Panc1 (cell line): ENCODE data around the gene RNF113A. TPM values are rescaled to one million over a fixed set of nuclear protein-coding genes. Genes with fewer than 3 reads are reported as not detected.

Experiments used
- ATAC-seq: fragments of 200-7000 bp; cut with Tn5 transposase; 2 replicates; pipeline ENCODE4 v1.9.1; 2020; ENCODE audit warnings: mild to moderate bottlenecking, moderate library complexity
- Bru-seq: library from RNA; stranded (reverse); fragments of 400-500 nt; gene quantifications from one replicate; lab custom pipeline; 2021; lab: Mats Ljungman, UMichigan
- BruChase-seq, 2 experiments: library from RNA; stranded (reverse); fragments of 400-500 nt; gene quantifications; one replicate each; lab custom pipeline; 2021; lab: Mats Ljungman, UMichigan
- BruUV-seq: library from RNA; stranded (reverse); fragments of 400-500 nt; replicated peaks from 2 replicates; lab custom pipeline; 2021; lab: Mats Ljungman, UMichigan
- CTCF ChIA-PET: fragments of 300-600 bp; sonication (Branson Sonifier 250); formaldehyde crosslinking; loops from one replicate; lab custom pipeline; 2022; ENCODE audit warnings: antibody characterized with exemption; lab: Charles Lee
- POLR2A ChIA-PET: fragments of 300-600 bp; sonication (Branson Sonifier 250); formaldehyde crosslinking; loops from one replicate; lab custom pipeline; 2022; ENCODE audit warnings: antibody characterized with exemption; lab: Charles Lee
- DNase-seq: peaks from one replicate; pipeline ENCODE4 v3.0.0-alpha.2; 2010; ENCODE audit warnings: low read depth, low spot score
- H3K27ac ChIP-seq: 2 replicates; pipeline ENCODE4 v1.5.1; 2011; ENCODE audit warnings: mild to moderate bottlenecking, low read length, inconsistent platforms
- H3K27me3 ChIP-seq: fragments of 200-500 bp; sonication (Bioruptor generic); 2 replicates; pipeline ENCODE4 v1.6.0; 2014; ENCODE audit warnings: low read length, inconsistent platforms; ENCODE audit not compliant: control insufficient read depth, insufficient read depth
- H3K36me3 ChIP-seq: fragments of 200-500 bp; sonication (Bioruptor generic); 2 replicates; pipeline ENCODE4 v1.5.1; 2014; ENCODE audit warnings: inconsistent platforms, mild to moderate bottlenecking, low read length, moderate library complexity; ENCODE audit not compliant: control insufficient read depth, insufficient read depth
- H3K4me1 ChIP-seq: 2 replicates; pipeline ENCODE4 v1.5.1; 2011; ENCODE audit warnings: inconsistent platforms, mild to moderate bottlenecking, low read length, moderate library complexity; ENCODE audit not compliant: control insufficient read depth, insufficient read depth
- H3K4me3 ChIP-seq, 2 experiments: 2 replicates each; pipeline ENCODE4 v1.5.1; 2011 to 2012; ENCODE audit warnings: low read depth in 2 of 2, low read length in 2 of 2, mild to moderate bottlenecking in 2 of 2, inconsistent platforms in 1 of 2, moderate library complexity in 1 of 2
- H3K9me3 ChIP-seq: fragments of 200-500 bp; sonication (Bioruptor generic); 2 replicates; pipeline ENCODE4 v1.5.1; 2014; ENCODE audit warnings: low read depth, mild to moderate bottlenecking, inconsistent platforms, low read length, moderate library complexity; ENCODE audit not compliant: control insufficient read depth, insufficient read depth
- POLR2AphosphoS5 ChIP-seq: IDR thresholded peaks from 2 replicates; pipeline ENCODE4 v1.6.1; 2012; ENCODE audit warnings: mild to moderate bottlenecking, low read depth, low read length, moderate library complexity
- SIN3A ChIP-seq: IDR thresholded peaks from 2 replicates; pipeline ENCODE4 v1.6.1; 2012; ENCODE audit warnings: low read depth, mild to moderate bottlenecking, low read length, moderate library complexity, borderline replicate concordance; ENCODE audit not compliant: insufficient read depth
- TCF7L2 ChIP-seq: IDR thresholded peaks from 2 replicates; pipeline ENCODE4 v1.6.1; 2011; ENCODE audit warnings: mild to moderate bottlenecking, low read depth, low read length, inconsistent platforms
- in situ Hi-C: cut with HindIII; loops from 2 replicates; pipeline ENCODE4 v1.10.0; 2016; ENCODE audit warnings: low sequenced_read_pairs, low pct_unique_long_range_greater_than_20kb
- intact Hi-C: fragments of 100-400 bp; cut with micrococcal nuclease; formaldehyde crosslinking; loops from one replicate; pipeline ENCODE4 v1.10.0; 2022; ENCODE audit not compliant: unreplicated experiment
- long read RNA-seq: library from polyadenylated mRNA; unstranded; transcript quantifications from one replicate; pipeline ENCODE4 v2.0.0, GENCODE V29; 2021; ENCODE audit not compliant: unreplicated experiment
- polyA plus RNA-seq: library from polyadenylated mRNA; unstranded; fragments of >200 nt; gene quantifications from one replicate; pipeline ENCODE4 v1.2.1, GENCODE V29; 2012; ENCODE audit warnings: missing spikeins; ENCODE audit not compliant: insufficient read length
- total RNA-seq: library from RNA; stranded (reverse); gene quantifications from one replicate; pipeline ENCODE4 v1.2.1, GENCODE V29; 2021; ENCODE audit not compliant: unreplicated experiment
- TF ChIP-seq, protein P1 (sequence below), 2 experiments: IDR thresholded peaks; 2 replicates each; pipeline ENCODE4 v1.6.1; 2011 to 2012; ENCODE audit warnings: low read depth in 2 of 2, control low read depth in 1 of 2, low read length in 1 of 2, mild to moderate bottlenecking in 1 of 2, moderate library complexity in 1 of 2; ENCODE audit not compliant: insufficient read depth in 1 of 2
- TF ChIP-seq, protein P2 (sequence below): fragments of 450-650 bp; IDR thresholded peaks from 2 replicates; pipeline ENCODE4 v1.5.1; 2017; ENCODE audit warnings: mild to moderate bottlenecking

Gene RNF113A
- total RNA-seq (23.4 TPM), Bru-seq, nascent RNA (percentile 71 among the genes with signal in this experiment), BruChase-seq, experiment 1, labeled RNA remaining after a 2-hour chase (percentile 92 among the genes with signal in this experiment), BruChase-seq, experiment 2, labeled RNA remaining after a 6-hour chase (percentile 75 among the genes with signal in this experiment)
- polyA plus RNA-seq, result 18.0 TPM
- long read RNA-seq, transcript RNF113A-201 (1 exons, 1,353 nt), result major isoform, 37 of 37 reads
- long read RNA-seq, partial matches to known transcripts, result 0 of 37 reads
- long read RNA-seq, other reads (novel, unspliced or antisense), result 0 of 37 reads

DNA sequence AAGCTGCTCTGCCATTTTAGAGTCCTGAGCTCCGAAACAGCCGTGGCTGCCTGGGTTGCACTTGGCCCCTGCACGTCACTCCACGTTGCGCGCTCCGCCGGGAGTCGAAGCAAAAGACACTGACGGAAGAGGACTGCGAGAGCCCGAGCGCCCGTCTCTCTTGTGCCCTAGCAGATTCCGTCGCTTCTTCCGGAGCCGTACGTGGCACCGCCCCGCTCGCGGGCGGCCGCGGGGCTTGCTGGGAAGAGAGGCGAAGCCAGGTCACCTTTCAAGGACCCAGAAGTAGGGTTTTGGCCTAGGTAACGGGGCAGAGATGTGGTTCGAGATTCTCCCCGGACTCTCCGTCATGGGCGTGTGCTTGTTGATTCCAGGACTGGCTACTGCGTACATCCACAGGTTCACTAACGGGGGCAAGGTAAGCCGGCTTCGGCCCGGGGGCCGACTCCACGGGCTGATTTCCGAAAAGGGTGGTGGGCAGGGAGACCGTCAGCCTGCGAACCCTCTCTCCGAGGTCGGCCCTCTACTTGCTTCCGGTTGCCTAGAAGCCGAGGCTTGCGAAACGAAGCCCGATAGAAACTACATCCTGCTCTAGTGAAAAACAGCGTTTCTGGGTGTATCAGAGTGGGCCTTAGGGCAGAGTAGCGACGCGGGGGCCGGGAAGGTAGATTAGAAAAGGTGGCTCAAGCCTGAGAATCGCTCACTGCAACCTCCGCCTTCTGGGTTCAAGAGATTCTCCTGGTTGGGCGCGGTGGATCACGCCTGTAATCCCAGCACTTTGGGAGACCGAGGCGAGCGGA lies at the start of gene RNF113A, which contains the start of gene NDUFA1:
TSS of gene RNF113A (minus strand) at position 135 of the 797 bp plus-strand sequence. CDS start at position 15, 120 bp downstream.
TSS of gene NDUFA1 (plus strand) at position 234 of the 797 bp plus-strand sequence. CDS start at position 314, 80 bp downstream.
- TSS peak; percentile 85 for BruUV-seq
- H3K27me3 ChIP-seq, result no peaks in the 10 kb centered on the region
- ChIA-PET POLR2A (no interaction called here), CTCF (no interaction called here)
- H3K4me1 ChIP-seq, result peaks cover 12% of the 10 kb centered on the region
- peaks cover 5% of the 10 kb centered on the region; the same call in 1 of the 2 replicates for H3K36me3 ChIP-seq
- H3K27ac ChIP-seq, result peak within 1 kb of the TSS; percentile 88
- intact Hi-C loops, result loop anchor here (5.0 kb wide), 1 partner anchor 79 kb away; the partner anchor contains the start of gene RPL39
- DNase-seq, result peak; percentile 70
- H3K9me3 ChIP-seq, result no peaks in the 10 kb centered on the region
- in situ Hi-C loops, result no loop called here
- peak; percentile 99 for ATAC-seq
- peak within 1 kb of the TSS; percentile 81 to 88 for H3K4me3 ChIP-seq
- TF ChIP-seq POLR2AphosphoS5 (peak; percentile 94), SIN3A (no peak; the same call in 1 of the 2 replicates), TCF7L2 (peak; percentile 43; the same call in 1 of the 2 replicates)
- TF ChIP-seq, protein P1, sequence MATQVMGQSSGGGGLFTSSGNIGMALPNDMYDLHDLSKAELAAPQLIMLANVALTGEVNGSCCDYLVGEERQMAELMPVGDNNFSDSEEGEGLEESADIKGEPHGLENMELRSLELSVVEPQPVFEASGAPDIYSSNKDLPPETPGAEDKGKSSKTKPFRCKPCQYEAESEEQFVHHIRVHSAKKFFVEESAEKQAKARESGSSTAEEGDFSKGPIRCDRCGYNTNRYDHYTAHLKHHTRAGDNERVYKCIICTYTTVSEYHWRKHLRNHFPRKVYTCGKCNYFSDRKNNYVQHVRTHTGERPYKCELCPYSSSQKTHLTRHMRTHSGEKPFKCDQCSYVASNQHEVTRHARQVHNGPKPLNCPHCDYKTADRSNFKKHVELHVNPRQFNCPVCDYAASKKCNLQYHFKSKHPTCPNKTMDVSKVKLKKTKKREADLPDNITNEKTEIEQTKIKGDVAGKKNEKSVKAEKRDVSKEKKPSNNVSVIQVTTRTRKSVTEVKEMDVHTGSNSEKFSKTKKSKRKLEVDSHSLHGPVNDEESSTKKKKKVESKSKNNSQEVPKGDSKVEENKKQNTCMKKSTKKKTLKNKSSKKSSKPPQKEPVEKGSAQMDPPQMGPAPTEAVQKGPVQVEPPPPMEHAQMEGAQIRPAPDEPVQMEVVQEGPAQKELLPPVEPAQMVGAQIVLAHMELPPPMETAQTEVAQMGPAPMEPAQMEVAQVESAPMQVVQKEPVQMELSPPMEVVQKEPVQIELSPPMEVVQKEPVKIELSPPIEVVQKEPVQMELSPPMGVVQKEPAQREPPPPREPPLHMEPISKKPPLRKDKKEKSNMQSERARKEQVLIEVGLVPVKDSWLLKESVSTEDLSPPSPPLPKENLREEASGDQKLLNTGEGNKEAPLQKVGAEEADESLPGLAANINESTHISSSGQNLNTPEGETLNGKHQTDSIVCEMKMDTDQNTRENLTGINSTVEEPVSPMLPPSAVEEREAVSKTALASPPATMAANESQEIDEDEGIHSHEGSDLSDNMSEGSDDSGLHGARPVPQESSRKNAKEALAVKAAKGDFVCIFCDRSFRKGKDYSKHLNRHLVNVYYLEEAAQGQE (IDR thresholded peaks at IDR 0.05; ENCODE audit: insufficient read depth in 1 of 2, low read depth in 2 of 2, low read length in 1 of 2), result peak in 1 of 2 experiments; percentile 38; a peak in 1 of 4 replicates

DNA sequence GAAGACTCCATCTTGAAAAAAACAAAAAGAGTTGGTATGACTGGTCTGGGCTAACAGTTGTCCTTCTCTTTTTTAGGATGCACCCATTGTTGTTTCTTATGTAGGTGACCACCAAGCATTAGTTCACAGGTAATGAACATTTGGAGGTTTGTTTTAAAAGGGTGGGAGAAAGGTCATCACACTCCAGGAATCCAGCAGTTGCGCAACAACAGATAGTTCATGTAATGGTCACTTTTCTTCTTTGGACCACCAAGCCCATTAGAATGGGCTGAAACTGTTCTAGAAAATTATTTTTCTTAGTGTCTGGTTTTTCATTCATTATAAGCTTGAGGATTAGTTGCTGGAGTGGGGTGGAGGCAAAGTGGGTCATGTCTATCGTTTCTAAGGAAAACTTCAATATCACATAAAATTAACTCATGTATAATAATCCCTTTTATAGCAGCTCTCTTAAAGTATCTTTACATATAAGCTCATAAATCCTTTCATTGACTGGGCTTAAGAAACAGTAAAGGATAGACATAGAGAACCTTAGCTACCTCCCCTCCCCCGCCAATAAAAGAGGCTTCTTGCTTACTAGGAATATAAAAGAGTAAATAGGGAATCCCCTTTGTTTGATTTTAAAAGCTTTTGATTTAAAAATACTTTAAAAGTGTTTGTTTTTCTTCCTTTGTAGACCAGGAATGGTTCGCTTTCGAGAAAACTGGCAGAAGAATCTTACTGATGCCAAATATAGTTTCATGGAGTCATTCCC lies 48.5 kb upstream of the RNF113A start:
- no peaks in the 10 kb centered on the region for H3K4me1 ChIP-seq
- no peak overlapping the region for H3K4me3 ChIP-seq
- TF ChIP-seq POLR2AphosphoS5 (no peak), SIN3A (no peak), TCF7L2 (no peak)
- TF ChIP-seq, protein P1 (IDR thresholded peaks at IDR 0.05; ENCODE audit: insufficient read depth in 1 of 2, low read depth in 2 of 2, low read length in 1 of 2), result no peak
- TF ChIP-seq, protein P2, sequence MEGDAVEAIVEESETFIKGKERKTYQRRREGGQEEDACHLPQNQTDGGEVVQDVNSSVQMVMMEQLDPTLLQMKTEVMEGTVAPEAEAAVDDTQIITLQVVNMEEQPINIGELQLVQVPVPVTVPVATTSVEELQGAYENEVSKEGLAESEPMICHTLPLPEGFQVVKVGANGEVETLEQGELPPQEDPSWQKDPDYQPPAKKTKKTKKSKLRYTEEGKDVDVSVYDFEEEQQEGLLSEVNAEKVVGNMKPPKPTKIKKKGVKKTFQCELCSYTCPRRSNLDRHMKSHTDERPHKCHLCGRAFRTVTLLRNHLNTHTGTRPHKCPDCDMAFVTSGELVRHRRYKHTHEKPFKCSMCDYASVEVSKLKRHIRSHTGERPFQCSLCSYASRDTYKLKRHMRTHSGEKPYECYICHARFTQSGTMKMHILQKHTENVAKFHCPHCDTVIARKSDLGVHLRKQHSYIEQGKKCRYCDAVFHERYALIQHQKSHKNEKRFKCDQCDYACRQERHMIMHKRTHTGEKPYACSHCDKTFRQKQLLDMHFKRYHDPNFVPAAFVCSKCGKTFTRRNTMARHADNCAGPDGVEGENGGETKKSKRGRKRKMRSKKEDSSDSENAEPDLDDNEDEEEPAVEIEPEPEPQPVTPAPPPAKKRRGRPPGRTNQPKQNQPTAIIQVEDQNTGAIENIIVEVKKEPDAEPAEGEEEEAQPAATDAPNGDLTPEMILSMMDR, result no peak
- ATAC-seq (no peak), DNase-seq (no peak)
- in situ Hi-C loops, result no loop called here
- intact Hi-C loops, result no loop called here
- ChIA-PET CTCF (interaction anchor here (0.5 kb wide), 1 partner anchor 42 kb away, joined by 3 read pairs; no protein-coding TSS in a partner anchor), POLR2A (no interaction called here)
- no TSS peak for BruUV-seq
- H3K36me3 ChIP-seq, result no peaks in the 10 kb centered on the region
- no peak overlapping the region for H3K27ac ChIP-seq
- no peaks in the 10 kb centered on the region for H3K9me3 ChIP-seq
- no peaks in the 10 kb centered on the region for H3K27me3 ChIP-seq
